HG03342 (cell line): ENCODE measurements around the gene CLNK.
A peak's percentile ranks its signal among the peaks of the same experiment; 100 is the strongest.
"Not testable (repeated sequence)": the region's sequence is repeated elsewhere in the genome, so short reads cannot be mapped to it uniquely, and the experiment has no call there.

ENCODE experiments used
- ATAC-seq: cut with Tn5 transposase; IDR thresholded peaks from one replicate; pipeline ENCODE4 v1.9.1; 2021; ENCODE audit warnings: mild to moderate bottlenecking, moderate library complexity; ENCODE audit not compliant: unreplicated experiment

Gene CLNK

DNA sequence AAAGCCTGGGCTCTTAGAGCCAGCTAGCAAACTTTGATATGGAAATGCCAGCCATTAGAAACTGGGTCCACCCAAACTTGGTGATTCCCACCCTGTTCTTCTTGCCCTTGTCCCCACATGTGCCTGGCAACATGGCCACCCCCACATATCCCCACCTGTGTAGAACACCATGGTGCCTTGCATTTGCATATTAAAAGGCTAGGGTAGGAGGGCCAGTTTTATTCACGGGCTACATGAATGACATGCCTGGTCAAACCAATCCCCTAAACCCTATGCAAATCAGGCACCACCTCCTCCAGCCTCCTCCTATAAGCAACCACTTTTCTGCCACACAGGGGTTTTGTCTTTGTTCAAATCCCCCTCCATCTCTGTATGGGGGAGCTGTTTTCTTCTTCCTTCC is 104.9 kb downstream of the CLNK start:
- ATAC-seq: no peak

DNA sequence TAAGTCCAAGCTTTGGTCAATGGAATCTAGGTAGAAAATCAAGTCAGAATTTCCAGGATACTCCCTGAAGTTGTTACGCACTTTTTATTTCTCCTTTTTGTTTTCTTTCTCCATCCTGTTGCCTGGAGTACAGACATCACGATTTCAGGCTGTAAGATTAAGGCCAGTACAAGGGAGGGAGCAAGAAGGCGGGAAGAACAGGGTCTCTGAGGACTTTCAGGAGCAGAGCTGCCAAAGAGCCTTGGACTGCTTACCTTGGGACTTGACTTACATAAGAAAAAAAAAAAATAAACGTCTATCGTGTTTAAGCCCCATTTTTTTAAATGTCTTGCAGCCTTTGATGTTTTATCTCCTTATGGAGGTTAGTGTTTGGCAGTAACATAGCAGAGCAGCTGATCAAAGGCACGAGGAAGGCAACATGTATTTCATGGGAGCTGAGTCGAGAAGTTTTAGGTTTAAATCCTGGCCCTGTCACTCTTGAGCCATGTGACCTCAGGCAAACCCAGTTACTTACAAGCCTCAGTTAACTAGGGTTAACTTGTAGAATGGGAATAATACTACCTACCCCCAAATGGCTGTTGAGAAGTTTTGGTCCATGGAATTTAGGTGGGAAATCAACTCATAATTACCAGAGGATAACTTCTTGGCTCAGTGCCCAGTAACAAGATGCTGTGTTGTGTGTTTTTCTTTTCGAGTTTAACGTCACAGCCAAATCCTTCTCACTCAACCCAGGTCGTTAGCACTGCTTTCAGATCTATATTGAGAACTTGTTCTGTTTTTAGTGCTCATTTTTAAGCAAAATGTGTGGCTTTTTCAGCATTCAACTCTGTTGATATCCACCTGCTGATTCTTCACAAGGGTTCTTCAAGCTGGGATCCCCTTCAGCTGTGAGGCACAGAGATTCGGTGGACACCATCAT is 106.8 kb downstream of the CLNK start:
- ATAC-seq: no peak

DNA sequence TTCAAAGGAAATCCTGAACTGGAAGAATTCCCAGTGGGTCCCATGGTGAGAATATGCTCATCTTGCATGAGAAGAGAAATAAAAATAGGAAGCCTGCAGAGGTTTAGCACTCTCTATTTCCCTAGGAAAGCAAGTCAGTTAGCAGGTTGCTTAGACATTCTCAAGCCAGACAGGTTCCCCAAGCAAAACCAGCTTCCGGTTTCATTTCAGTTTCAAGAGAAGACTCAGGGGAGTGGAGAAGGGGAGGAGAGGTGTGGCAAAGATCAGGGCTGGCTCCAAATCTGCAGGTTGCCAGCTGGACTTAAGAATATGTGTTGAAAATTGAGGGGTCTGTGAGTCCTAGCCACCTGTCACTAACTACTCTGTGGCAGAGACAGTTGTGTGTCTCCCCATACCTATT is 107.5 kb downstream of the CLNK start:
- peak; percentile 69 for ATAC-seq

DNA sequence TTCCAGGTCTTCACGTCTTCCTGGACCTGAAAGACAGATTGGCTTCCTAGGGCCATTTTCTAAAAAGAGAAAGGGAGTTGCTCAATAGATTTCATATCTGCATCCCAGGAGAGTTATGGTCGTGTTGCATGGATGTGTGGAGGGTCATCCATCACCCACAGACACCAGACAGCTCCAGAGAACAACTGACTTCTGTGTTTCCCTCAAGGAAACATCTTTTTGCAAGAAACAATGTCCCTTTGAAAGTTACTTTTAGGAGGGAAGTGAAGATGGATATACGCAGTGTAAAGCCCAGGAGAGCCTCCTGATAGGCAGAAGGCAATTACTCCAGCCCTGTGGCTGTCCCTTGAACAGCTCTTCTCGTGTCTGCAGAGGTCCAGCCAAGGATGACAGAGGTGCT is 108.3 kb downstream of the CLNK start:
- ATAC-seq: no peak

DNA sequence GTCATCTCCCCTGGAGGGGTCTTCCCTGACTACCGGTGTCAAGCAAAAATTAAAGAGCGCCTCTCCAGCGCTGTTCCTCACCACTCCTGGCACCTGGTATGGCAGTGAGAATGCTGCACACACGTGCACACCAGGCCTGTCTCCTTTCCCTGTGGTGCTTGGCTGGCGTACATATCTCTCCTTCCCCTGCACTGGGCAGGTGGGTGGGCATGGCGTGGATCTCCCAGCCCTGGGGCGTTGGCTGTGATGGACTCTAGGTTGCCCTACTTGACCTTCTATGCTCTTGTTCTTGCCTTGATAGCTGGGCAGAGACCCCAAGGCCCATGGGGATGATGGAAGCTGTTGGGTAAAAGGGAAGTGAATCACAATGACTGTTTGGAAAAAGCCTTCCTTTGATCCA is 109.2 kb downstream of the CLNK start:
- no peak for ATAC-seq

DNA sequence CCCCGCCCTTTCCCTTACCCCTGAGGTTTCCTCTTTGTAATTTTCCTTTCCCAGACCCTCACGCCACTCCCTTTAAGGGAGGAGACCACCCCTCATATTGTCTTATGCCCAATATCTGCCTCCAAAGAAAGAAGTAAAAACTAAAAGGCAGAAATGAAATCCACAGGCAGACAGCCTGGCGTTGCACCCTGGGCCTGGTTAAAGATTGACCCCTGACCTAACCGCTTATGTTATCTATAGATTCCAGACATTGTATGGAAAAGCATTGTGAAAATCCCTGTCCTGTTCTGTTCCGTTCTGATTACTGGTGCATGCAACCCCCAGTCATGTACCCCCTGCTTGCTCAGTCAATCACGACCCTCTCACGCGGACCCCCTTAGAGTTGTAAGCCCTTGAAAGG is 110.0 kb downstream of the CLNK start:
- not testable (repeated sequence) for ATAC-seq

DNA sequence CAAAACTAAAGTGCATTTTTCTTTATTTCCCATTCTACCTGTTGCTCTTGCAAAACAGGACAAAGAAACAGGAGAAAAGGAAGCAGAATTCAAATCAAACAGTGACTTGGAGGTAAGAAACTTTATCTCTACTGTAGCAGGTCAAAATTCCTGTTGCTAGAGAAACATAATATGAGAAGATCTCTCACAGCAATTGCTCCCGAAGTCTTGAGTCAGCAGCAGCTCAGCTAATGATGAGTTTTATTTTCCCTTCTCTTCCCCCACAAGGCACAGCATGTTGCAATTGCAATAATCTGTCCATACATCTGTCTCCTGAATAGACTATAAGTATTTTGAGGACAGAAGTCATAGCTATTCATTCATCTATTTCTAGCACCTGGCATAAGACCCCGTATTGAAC is 112.7 kb downstream of the CLNK start:
- ATAC-seq: no peak

DNA sequence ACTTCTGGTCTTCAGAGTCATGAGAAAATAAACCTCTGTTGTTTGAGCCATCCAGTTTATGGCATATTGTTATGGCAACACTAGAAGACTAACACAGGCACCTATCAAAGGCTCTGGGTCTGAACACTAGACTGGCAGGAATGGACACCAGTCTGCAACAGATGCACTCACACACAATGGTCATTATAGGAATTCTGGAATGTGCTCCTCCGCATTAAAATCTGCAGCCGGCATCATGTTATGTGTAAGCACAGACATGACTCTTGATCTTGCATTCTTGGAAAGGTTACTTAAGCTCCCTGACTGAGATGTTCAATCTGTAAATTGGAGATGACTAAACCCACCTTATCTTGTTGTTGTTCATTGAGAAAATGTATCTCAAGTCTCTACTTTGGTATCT is 115.1 kb downstream of the CLNK start:
- no peak for ATAC-seq

DNA sequence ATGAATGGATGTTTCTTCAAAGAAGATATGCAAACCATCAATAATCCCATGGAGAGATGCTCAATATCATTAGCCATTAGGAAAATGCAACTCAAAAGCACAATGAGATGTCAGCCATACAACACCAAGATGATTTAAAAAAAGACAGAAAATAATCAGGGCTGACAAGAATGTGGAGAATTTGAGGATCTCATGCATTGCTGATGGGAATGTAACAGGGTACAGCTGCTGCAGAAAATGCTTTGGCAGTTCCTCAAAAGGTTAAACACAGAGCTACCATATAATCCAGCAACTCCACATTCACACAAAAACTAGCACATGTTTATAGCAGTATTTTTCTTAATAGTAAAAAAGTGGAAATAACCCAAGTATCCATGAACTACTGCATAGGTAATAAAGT is 116.8 kb downstream of the CLNK start:
- no peak for ATAC-seq

DNA sequence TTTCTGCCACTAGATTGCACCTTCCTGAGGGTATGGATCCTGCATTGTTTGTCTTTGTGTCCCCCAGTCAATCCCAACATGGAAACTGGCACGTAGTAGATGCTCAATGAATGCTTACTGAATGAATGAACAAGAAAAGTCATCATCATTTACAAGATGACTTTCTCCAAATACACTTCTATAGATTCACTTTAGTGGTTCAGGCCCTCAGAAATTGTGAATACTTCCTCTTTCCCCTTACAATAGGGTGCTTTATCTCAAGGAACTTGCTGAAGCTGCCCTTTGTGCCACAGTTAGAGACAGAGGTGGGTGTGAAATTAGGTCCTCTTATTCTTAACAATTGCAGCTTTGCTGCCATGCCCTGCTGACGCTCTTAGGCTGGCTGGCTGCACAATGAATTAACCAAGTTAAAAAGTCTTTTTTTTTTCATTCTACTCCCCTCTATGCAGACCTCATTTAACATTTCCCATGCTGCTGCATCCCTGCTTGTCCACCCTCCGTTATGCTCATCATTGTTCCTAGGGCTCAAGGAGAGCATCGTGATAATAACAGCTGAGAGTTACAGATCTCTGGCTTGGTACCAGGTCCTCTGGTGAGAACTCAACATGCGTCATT is 119.3 kb downstream of the CLNK start:
- no peak for ATAC-seq

DNA sequence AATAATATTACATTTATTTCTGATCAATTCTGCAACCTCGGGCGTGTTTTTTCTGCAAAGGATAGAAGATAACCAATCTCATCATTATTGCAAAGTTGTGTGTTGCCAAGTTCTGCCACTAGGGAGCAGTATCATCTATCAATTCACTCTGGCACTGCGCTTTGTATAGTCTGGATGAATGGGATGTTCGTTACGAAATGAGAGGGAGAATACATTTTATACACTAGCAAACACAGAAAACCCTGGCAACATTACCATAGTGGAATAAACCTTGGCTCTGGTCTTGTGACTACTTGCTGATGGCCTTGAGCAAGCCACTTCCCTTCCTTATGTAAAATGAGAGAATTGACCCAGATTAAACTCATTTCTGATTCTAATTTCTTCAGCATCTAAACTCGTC is 129.9 kb downstream of the CLNK start:
- ATAC-seq: peak; percentile 69

DNA sequence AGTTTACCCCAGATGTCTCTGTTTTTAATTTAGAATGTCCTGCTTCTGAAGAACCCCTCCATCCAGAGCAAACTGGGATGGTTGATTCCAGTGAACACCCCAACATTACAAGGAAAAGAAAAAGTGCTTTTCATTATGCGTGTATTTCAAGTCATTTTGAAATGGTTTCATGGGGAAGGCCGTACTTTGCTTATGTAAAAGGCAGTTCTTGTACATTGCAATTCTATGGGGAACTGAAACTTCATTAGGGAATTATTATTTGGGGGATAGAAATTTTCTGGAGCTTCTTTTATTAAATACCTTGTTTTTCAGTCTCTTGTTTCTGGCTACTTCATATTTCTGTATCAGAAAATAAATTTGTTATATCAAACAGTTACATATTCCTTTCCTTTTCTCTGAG is 130.4 kb downstream of the CLNK start:
- ATAC-seq: no peak

DNA sequence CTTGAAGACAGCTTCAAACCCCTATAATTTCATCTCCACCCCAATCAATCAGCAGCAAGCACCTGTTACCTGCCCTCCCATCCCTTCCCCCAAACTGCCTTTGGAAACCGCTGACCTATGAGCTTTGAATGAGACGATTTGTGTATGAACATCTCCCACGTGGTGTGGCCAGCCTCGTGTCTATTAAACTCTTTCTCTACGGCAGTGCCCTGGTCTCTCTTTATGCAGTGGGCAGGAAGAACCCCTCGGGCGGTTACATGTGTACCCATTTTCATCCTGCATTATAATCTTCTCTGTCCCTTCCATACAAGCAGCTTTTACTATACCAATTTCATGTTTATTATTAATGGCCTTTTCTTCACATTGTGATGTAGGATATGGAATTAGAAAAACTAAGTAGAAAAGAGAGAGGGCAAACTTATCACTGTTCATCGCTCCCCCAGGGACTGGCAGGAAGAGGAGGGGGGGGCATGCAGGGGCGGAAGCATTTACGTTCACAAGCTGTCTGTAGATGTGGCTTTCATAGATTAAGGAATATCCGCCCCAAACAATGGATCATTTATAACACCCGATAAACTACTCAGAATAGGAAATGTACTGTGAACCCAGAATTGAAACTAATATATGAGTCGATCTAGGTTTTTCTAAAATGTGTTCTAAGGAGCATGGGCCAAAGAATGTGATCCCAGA is 131.8 kb downstream of the CLNK start:
- ATAC-seq: no peak

DNA sequence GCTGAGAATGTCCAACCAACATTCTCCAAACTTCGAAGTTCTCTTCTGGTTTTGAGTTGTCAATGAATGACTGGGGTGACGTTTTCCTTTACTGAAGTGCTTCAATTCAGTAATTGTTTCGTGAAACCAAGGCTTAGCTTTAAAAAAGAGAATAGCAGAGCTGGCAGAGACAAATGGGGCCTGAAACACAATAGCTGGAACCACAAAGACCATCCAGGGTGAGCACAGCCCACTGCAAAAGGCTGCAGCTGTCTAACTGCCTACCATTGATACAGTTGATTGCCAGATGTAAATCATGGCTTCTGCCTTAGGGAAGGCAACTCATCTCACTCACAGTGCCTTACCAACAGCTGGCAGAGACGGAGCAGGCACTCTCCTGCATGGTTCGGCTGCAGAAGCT is 148.7 kb downstream of the CLNK start:
- peak; percentile 58 for ATAC-seq

DNA sequence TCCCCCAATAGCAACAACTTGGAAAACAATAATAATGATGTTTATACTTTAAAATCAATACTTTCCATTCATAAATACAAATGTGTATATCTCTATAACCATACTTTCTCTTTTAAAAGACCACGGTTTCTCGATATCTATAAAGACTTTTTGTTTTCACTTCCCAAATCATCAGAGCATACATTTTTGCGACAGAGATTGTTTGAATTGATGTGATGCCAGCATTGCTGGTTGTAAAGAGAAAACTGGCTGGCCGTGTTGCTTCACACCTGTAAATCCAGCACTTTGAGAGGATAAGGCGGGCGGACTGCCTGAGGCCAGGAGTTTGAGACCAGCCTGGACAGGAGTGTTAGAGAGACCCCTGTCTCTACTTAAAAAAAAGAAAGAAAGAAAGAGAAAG is 149.7 kb downstream of the CLNK start:
- ATAC-seq: no peak

DNA sequence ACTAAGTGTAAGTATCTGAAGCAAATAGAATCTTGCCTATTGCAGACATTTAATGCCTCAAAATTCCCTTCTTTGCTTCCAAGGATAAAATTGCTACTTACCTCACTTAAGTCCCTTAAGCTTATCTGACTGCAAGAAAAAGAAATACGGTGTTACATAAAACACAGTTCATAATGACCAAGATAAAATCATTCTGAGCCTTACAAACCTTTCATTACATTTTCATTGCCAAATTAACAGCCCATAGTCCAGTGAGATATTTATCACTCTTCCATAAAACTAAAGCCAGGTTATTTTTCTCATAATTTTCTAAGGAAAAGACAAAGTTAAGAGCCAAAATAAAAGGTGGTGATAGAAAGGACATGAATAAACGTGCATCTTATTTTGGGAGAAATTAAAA is 152.4 kb downstream of the CLNK start:
- ATAC-seq: no peak

DNA sequence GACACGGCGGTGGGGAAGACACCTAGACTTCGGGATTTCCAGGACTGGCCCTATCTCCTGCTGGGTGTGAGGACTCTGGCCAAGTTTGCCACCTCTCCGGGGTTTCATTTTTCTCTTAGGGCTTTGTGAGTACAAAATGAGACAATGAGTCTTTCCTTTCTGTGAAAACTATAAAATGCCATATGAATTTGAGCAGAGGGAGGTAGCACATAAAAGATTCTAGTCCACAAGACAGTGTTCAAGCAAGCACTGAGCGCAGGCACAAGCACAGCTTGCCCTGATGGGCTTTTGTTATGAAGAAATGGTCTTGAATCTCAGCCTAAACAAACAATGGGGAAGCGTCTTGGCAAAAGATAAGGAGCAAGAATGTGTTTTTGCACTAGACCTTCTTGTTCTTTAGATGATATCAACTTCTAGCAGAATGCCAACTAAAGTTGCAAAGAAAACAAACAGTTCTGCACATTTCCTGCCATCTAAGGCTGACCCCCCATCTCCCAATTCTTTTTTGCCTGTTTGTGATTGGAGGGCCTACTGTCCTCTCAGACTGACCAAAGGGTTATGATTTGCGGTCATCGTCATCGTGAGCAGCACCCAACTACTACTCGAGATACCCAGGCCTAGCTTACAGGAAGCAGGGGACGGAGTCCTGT is 154.3 kb downstream of the CLNK start:
- ATAC-seq: no peak

DNA sequence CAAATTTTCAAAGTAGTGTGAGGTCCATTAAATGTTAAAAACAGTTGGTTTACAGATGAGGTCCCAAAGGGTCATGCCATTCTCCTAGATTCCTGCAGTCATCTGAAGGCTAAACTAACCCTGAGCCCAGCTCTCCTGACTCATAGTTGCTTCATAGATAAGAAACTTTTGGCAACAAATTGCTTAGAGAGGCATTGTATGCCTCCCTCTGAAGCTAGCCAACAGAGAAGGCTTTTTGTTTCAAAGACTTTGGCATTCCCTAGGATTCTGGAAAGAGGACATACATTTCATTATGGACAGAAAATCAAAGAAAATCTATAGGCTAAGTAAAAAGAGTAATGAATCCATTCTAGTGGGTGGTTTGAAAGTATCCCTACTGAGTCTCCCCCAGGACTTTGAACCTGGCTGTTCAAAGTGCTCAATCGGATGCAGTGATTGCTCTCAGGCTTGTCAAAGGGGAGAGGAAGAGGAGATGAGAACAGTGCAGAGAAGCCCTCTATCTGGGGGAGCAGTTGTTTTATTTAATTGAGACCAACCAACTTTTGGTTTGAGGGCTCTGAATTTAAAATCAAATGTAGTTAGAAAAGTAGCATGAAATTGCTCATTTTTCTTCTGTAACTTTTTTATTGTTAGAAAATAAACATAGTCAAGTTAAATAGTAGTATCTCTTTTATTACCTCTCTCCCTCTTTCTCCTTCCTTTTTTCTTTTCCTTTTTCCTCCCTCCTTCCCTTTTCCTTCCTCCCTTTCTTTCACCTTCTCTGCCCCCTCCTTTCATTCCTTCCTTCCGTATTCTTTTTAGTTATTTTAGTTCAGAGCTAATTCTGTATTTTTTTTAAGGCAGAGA is 155.1 kb downstream of the CLNK start:
- no peak for ATAC-seq

DNA sequence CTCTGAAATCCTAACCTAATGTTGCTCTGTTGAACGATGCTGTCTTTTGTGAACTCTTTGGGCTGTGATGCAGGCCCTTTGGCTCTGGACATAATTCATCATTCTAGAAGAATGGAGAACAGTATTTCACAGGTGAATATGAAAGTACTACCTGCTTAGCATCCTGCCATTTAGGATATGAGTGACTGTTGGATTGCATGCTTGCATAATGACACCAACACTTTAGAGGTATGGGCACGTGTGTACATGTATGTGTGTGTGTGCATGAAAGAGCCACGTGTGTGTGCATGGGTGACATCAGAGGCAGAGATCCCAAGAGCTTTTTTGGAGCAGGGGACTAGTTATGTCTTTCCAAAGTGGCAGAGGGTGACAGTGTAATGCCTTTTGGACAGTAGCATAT is 157.1 kb downstream of the CLNK start:
- ATAC-seq: no peak

DNA sequence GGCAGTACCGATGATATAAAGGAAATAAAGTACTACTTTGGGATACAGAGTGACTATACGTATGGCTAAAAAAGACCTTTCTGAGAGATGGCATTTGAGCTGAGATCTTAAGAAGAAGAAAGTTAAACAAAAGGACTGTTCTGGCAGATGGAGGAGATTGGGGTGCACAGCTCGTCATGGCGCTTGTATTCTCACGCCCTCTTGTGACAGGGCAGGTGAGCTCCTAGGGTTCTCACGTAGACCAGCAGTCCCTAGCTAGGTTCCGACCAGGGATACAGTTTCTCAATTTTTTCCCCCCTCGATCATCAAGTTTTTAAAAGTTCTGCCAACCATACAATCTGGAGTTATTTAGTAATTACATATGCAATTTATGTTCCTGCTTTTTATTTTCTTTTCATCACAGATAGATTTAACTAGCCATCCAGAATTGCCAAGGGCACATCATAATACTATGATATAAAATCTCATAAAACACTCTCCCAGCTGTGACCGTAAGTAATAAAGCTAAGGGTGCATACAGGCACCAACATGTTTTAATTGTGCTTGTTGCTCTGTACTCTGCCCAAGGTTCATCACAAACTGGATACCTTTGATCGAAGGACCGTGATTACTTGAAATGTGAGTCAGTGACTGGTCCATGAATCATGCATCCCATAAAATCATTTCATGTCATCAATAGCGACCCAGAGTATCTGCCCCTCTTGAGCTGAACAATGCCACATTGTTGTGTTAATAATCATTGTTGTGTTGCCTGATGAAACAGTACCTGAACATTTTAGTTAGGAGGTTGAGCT is 157.9 kb downstream of the CLNK start:
- no peak for ATAC-seq
